Stimulated activated CD4-positive, alpha-beta T cell treated with anti-CD3 and anti-CD28 coated beads, Interleukin-2, amount 100 ng/mL, for 24 hours (primary cell): Measurements from ENCODE around the gene CASQ2.

Experiments used
- DNase-seq, 2 donors: peaks; one replicate each; pipeline ENCODE4 v3.0.0-alpha.2; 2020

The CASQ2 gene

GRCh38 chr1:115727706-115728249 lies 40.7 kb downstream of the CASQ2 start:
- DNase-seq: no peak

DNA sequence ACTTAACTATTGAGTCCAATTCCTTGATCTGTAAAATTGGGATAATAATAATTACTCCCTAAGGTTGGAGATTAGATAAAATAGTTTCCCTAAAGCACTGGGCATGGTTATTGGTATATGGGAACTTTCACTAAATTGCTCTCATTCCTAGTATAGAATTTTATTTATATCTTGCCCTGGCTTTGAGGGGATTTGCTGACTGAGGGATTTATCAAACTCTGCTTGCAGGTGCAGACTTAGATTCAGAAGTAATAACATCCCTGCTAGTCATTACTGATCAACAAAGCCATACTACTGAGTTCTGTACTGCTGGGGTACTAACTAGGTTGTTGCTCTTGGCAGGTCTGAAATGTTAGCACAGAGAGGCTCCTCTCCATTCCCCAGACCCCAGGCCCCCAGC lies 41.9 kb downstream of the CASQ2 start:
- no peak for DNase-seq

DNA sequence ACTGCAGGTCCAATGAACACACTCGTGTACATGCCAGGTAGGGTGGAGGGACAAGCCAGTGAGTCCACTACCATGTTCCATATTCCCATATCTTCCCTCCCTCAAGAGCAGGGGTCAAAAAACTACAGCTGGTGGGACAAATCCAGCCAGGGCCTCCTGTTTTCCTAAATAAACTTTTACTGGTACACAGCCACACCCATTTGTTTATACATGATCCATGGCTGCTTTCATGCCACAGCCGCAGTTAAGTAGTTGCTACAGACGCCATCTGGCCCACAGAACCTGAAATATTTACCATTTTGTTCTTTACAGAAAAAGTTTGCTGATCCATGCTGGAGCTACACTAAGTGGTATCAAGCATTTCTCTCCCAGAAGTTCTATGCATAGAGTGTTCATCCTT lies 42.4 kb downstream of the CASQ2 start:
- DNase-seq: no peak

GRCh38 chr1:115725600-115725999 lies 42.9 kb downstream of the CASQ2 start:
- DNase-seq: no peak

- DNase-seq: no peak
These were observed 44.8 kb downstream of the CASQ2 start for GRCh38 chr1:115723756-115724155.

DNA sequence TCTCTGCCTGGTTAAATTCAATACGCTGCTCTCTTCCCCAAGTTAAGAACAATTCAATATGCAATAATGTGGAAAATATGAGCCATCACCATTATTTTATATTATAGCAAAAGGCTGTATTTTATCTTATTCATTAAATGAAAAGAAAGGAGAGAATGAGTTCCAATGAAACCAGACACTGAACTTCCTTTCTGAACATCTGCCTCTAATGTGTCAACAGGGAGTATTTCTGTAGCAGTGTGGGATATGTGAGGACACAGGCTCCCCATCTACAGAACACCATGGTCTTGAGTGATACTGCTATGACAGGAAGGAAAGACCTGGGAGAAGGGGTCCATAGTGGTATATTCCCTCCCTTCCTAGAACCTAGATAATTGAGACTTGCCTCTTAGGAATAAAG lies 46.3 kb downstream of the CASQ2 start:
- DNase-seq: no peak

DNA sequence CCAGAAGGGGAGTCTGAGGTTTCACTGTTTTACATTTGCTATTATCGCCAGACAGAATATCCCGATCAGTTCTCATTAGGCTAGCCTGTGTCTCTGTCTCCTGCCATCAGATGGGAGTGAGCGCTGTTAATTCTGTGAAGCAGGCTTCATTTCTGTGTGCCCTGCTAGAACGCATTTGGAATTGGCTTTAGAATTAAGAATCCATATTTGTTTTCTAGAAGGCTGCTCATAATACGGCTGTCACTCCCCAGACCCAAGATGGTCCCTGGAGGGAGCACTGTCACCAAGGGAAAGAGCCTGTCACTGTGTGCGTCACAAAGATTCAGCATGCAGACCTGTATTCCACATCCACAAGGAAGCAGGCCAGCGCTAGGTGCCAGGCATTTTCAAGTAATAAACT lies 49.2 kb downstream of the CASQ2 start:
- no peak for DNase-seq

- no peak for DNase-seq
These were observed 50.3 kb downstream of the CASQ2 start for GRCh38 chr1:115718011-115718754.

DNA sequence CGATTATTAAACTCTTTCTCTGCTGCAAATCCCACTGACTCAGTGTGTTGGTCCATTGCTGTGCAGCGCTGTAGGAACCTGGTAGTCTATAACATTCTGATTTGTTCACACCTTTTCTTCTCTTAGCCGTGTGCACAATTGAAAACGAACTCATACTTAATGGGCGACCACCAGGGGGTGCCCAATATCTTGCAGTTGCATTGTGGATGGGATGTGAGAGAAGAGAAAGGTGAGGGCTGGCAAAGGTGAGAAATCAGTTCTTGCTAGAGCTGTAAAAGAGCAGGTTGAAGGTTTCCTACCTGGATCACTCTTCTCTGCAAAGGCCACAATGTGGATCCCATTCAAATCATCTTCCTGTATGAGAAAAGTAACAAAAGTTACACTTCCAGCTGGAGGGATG lies 51.0 kb downstream of the CASQ2 start:
- peak in 1 of 2 donors; percentile 45 for DNase-seq

DNA sequence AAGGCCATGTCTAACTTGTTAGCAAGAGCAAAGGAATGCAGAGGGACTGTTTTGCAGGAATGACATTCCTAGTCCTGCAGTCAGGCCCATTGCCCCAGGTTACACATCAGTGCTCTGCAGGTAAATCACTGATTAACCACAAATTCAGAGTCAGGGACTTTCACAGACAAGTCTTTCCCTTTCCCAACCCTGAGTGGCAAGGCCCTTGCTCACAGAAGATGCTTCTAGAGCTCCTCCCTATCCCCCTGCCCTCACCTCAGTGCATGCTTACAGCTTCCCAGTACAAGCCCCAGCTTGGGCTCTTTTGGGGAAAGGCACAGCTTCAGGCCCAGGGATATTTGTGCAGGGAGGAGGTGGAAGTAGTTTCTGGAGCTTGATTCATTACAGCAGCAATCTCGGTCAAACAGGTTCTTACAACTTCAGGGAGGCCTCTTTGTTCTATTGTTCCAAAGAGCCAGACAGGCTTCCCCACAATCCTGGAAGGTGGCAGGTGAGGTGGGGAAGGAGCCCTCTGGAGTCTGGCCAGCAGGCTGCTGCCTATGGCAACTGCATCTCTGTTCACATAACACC lies 53.9 kb downstream of the CASQ2 start:
- DNase-seq: no peak

DNA sequence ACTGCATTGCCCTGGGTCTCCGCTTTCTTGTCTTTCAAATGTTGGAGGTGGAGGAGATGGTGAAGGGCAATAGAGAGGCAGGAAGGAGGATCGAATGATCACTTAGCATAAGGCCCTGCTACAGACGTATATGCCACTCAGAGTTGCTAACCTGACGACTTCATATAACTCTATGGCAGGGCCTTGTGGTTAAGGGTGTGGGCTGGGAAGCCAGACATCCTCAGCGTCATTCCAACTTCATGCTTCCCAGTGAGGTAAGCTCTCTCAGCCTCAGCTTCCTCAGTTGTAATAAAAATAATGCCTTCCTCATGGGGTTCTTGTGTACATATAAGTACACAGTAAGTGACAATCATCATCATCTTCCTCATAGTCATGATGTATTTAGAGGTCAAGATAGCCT lies 54.6 kb downstream of the CASQ2 start:
- DNase-seq: no peak

- DNase-seq: no peak
These were observed 55.5 kb downstream of the CASQ2 start for GRCh38 chr1:115712911-115713609.

DNA sequence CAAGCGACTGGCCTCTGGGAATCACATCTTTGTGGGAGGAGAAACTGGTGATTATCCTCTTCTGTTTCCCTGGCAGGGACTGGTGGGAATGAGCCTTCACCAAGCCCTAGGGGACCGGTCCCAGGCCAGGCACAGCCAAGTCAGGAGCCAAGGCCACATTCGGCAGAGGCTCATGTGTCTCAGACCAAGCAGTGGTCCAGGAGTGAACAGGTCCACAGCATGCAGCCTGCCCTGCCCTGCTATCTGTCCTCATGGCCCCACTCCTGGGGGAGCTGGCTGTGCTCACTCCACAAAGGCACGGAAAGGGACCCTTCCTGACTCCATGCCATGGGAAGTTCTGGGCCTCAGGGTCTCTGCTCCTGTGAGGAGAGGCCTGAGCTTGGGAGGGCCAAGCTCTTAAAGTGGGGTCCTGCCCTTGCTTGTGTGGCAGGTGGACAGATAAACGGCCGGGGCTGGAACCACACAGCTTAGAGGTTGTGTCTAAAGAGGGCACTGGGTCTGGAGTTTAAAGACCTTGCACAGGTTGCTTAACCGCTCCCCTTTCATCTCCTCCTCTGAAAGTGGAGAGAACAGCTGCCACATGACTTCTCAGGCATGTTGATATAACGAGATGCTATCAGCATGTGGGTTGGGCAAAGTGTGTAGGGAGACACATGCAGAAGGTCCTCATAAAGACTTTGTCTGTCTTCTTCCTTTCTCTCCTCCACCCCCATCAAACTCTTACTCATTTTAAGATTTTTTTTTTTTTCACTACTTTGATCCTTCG lies 57.5 kb downstream of the CASQ2 start:
- DNase-seq: no peak

DNA sequence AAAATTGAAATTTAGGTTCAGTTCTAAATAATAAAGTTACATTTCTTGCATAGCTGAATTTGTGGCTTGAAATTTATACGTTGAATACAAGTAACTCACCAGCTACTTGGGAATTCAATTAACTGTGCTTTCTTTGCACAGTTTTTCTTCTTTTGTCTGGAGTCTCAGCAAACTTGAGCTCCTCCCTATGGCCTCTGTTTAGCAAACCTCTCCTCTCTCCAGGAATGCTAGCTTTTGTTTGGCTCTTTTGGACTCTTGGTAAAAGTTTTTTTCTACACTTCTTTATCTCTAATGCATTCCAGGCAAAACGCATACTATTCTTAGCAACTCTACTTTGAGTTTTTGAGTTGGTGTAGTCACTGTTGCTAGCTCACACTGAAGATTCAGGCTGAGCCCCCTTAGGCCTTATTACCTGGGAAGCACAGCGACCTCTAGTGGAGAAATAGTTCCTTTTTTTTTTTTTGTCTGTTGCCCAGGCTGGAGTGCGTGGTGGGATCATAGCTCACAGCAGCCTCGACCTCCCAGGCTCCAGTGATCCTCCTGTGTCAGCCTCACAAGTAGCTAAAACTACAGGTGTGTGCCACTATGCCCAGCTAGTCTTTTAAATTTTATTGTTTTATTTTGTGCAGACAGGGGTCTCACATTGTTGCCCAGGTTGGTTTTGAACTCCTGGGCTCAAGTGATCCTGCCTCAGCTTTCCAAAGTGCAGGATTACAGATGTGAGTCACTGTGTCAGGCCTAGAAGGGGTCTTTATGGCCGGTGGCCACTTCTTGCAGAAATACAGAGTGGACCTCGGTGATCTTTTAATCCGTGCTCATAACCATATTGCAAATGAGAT lies 61.7 kb downstream of the CASQ2 start:
- no peak for DNase-seq

GRCh38 chr1:115705963-115706362 lies 62.6 kb downstream of the CASQ2 start:
- DNase-seq: no peak

DNA sequence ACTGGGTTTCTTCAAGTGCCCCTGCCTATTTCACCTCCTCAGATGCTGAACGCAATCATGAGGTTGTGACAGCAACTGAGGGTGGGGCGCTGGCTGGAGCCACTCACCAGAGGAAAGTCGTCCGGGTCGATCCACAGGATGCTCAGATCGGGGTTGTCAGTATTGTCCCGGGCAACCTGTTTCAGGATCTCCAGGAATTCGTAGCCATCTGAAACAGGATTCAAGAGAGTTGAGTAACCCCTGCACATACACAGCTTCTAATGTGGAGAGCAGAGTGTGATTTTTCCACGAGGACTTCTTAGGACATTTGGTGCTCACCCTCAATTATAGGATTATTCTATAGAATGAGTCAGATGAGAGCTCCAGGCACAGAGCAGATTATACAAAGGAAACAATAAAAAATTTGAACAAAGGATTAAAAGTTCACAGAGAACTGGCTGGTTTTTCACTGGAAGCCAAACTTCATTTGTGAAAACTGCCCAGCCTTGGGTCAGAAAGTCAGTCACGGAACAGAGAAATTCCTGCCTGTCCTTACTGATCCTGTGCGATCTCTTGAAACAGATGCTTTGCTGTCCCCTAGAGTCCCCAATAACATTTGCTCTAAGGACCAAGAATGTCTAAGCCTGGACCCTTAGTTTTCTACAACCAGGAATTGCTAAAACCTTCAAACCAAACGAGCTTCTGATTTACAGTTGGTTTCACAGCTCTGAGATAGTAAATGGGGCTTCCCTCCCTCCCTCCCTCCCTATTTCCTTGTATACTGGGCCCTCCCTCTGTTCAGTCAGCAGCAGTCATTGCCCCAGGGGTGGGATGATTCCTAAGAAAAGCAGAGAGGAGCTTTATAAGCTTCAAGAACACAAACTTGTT lies 63.2 kb downstream of the CASQ2 start:
- DNase-seq: no peak

GRCh38 chr1:115702959-115703358 lies 65.6 kb downstream of the CASQ2 start:
- DNase-seq: no peak

DNA sequence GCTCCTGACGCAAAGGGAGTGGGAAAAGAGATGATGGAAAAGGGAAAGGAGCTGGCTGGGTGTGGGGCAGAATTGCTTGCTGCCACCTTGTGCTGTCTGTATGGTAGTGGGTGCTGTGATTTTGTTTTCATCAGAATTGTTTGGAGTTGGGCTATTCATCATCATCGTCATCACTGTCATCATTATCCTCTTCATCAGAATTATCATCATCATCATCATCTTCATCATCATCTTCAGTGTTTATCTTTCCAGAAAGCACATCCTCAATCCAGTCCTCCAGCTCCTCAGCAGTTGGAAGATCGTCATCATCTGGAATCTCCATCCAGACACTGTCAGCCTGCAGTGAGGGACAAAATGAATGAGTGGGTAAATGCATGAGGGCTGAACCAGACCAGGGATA lies 67.4 kb downstream of the CASQ2 start:
- DNase-seq: no peak

GRCh38 chr1:115697619-115698018 lies 70.9 kb downstream of the CASQ2 start:
- DNase-seq: no peak

DNA sequence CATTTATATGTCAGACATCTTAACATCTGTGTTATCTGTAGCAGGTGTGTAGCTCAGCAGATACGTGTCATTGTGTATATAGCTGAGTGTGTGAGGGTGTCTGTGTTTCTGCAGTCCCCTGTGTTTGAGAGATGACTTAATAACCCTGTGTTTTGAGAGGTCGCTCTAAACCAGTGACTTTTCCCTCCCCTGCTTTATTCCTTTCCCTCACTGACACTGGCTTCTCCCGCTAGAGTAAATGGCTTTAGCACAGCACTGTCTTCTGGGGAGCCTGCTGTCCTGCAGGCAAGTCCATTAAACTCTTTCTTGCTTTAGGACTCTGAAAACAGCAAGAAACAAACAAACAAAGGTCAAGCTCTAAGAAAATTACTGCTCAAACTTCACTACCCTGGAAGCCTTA lies 73.7 kb downstream of the CASQ2 start:
- DNase-seq: no peak

- DNase-seq: no peak
These were observed 76.3 kb downstream of the CASQ2 start for GRCh38 chr1:115692224-115692623.
